OCI-LY3 (cell line): ENCODE measurements around the gene NOL3.

Experiments used
- EZH2phosphoT487 ChIP-seq: fragments of 200-600 bp; shearing (Covaris generic); IDR thresholded peaks from 2 replicates; pipeline ENCODE4 v1.6.1; 2018; ENCODE audit warnings: antibody characterized with exemption, mixed run types, low read depth
- TF ChIP-seq, protein P1 (sequence below): fragments of 200-600, 300-600 bp; sonication (generic); IDR thresholded peaks from 2 replicates; pipeline ENCODE4 v1.5.1; 2014; ENCODE audit warnings: antibody characterized with exemption, low read length, low read depth

DNA sequence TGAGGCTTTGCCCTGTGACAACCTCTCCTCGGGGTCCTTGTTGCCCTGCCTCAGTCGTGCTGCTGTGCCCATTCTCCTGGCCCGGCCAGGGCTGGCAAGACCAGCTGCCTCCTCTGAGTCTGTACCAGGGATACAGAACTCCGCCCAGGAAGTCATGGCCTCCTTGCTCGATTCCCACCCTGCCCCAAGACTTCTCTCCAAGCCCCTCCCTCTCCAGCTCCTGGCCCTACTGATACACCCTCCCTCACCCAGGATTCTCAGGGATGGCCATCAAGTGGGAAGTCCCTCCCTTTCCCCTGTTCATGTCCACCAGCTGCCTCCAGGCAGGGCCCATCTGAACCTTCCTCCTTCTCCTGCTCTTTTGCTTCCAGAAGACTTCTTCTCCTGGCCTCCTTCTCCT is 45.4 kb downstream of the NOL3 start:
- TF ChIP-seq, protein P1, sequence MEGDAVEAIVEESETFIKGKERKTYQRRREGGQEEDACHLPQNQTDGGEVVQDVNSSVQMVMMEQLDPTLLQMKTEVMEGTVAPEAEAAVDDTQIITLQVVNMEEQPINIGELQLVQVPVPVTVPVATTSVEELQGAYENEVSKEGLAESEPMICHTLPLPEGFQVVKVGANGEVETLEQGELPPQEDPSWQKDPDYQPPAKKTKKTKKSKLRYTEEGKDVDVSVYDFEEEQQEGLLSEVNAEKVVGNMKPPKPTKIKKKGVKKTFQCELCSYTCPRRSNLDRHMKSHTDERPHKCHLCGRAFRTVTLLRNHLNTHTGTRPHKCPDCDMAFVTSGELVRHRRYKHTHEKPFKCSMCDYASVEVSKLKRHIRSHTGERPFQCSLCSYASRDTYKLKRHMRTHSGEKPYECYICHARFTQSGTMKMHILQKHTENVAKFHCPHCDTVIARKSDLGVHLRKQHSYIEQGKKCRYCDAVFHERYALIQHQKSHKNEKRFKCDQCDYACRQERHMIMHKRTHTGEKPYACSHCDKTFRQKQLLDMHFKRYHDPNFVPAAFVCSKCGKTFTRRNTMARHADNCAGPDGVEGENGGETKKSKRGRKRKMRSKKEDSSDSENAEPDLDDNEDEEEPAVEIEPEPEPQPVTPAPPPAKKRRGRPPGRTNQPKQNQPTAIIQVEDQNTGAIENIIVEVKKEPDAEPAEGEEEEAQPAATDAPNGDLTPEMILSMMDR: no peak
- no peak for TF ChIP-seq EZH2phosphoT487
